GM18858 (cell line): ENCODE results near the gene ARHGEF9.
"Not testable (repeated sequence)": the region's sequence is repeated elsewhere in the genome, so short reads cannot be mapped to it uniquely, and the experiment has no call there.

Source experiments
- ATAC-seq: cut with Tn5 transposase; IDR thresholded peaks from one replicate; pipeline ENCODE4 v1.9.1; 2021; ENCODE audit not compliant: unreplicated experiment

Gene ARHGEF9

DNA sequence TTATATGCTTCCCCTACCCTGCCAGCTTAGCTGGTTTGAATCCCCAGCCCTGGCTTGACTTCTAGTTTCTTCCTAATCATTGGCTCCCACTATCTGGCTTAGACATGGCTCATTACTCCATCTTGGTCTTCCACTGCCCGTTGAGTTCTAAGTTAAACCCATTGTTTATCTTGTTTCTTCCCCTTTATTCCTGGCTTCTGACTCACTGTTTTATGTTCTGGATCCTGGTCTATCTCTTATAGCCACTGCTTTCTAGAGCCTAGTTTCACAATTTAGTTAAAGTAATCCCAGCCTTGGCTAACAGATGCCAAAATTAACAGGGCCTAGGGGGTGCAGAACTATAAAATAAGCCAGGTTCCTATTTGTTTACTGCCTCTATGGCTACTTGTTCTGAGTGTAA is 120.9 kb downstream of the ARHGEF9 start:
- ATAC-seq = no peak

DNA sequence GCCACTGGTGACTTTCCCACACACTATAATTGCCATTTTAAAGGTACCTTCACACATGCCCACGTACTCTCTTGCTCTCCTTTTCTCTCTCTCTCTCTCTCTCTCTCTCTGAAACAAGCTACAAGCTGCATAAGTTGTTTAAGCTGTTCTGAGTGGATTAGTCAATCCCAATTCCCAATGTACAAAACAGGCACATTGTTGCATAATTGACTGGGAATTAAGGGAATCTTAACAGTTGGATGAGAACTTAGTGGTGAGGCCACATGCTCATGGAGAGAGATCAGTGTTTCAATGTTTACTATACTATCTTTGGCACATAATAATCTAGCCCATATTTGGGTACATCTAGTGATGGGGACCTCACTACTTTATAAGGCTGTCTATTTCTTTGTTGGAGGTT is 123.3 kb downstream of the ARHGEF9 start:
- ATAC-seq = no peak

DNA sequence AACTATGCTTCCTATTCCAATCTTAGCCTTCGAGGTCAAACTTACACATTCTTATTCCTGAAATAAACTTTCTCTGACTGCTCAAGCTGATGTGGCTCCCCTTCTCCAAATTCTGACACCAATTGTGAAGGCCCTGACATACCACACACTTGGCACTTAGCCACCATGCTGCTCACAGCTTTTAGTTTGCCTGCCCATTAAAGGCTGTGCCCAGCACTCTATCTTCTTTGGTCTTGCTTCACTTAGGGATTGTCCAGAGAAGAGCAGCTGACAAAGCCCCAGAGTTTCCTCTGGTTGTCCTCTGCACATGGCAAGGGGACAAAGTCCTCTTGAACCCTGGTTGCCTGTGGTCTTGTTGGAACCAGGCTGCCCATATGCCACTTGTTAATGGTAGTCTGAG is 126.1 kb downstream of the ARHGEF9 start:
- no peak for ATAC-seq

GRCh38 chrX:63657821-63658220 is 127.2 kb downstream of the ARHGEF9 start:
- ATAC-seq = no peak

GRCh38 chrX:63656871-63657580 is 128.0 kb downstream of the ARHGEF9 start:
- no peak for ATAC-seq

DNA sequence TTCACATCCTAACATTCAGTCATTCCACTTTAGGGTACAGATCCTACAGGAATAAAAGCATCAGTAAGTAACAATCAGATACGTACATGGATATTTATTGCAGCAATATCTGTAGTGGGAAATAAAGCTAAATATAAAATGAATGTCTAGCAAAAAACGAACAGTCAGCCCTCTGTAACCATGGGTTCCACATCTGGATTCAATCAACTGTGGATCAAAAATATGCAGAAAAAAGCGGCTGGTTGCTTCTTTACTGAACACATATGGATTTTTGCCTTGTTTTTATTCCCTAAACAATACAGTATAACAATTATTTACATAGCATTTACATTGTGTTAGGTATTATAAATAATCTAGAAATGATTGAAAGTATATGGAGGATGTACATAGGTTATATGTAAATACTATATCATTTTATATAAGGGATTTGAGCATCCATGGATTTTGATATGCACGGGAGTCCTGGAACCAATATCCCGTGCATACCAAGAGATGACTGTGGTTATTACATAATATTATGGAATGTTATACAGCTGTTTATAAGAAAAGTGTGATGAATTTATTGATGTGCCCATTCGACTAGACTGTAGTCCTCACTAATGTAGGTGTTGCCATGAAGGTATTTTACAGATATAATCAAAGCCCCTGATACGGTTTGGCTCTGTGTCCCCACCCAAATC is 132.8 kb downstream of the ARHGEF9 start:
- no peak for ATAC-seq

DNA sequence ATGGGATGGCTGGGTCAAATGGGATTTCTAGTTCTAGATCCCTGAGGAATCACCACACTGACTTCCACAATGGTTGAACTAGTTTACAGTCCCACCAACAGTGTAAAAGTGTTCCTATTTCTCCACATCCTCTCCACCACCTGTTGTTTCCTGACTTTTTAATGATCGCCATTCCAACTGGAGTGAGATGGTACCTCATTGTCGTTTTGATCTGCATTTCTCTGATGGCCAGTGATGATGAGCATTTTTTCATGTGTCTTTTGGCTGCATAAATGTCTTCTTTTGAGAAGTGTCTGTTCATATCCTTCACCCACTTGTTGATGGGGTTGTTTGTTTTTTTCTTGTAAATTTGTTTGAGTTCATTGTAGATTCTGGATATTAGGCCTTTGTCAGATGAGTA is 139.3 kb downstream of the ARHGEF9 start:
- not testable (repeated sequence) for ATAC-seq

DNA sequence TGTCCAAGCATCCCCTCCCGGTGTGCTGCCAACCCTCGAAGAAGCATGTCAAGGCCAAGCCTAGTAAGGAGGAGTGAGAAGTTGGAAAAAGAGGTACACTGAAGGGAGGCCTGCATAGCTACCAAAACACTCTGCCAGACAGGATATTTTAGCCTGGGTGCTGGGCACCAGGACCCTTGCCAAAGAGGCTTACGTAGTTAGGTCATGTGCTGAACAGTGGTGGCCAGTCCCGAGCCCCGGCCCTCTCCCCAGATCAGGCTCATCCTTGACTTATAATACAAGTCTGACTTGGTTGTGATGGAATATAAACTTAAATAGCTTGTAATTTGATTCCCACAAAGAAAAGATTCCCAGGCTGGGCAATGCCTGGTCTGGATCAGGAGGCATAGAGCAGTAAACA is 149.3 kb downstream of the ARHGEF9 start:
- no peak for ATAC-seq

GRCh38 chrX:63613531-63614028 is 171.4 kb downstream of the ARHGEF9 start:
- ATAC-seq = no peak

DNA sequence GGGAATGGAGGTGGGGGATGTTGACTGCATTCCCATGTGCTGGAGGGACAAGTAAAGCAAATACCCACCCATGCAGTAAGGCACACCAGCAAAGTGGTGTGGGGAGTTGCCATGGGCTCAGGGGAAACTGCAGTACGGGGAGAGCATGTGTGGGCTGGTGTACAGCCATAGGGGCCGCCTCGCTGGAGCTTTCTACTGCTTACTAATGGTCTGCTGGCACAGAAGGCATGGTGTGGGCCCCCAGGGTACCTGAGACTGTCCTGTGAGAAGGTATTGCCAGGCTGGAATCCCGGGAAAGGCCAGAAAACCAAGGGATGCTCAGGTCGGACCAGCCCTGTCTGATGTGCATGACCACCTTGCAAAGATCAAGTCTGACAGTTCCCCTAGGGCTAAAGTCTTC is 199.1 kb downstream of the ARHGEF9 start:
- no peak for ATAC-seq
